NCI-H2081 (cell line): Measurements from ENCODE around the gene LHFPL2.

Experiments used
- DNase-seq, 2 experiments: peaks; one replicate each; lab custom pipeline; 2025; lab: John Stamatoyannopoulos, UW

LHFPL2 gene

GRCh38 chr5:78618303-78618702, 30.3 kb downstream of the LHFPL2 start:
- no peak for DNase-seq

GRCh38 chr5:78615697-78616096, 32.9 kb downstream of the LHFPL2 start:
- DNase-seq, result no peak

DNA sequence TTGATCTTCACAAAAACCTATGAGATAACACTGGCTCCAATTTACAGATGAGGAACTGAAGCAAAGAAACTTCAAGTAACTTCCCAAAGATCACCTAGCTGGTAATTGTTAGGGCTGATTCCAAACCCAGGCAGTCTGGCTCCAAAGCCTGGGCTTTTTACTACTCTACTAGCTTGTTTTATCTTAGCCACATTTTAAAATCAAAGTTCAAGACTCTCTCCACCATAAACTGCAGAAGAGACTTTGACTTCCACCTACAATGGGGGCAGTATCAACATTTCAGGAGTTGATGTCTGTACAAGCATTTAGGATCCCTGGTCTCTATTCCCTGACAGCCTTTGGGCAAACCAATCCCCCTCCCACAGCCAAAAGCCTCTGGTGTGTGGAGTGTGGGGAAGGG, 33.8 kb downstream of the LHFPL2 start:
- no peak for DNase-seq

DNA sequence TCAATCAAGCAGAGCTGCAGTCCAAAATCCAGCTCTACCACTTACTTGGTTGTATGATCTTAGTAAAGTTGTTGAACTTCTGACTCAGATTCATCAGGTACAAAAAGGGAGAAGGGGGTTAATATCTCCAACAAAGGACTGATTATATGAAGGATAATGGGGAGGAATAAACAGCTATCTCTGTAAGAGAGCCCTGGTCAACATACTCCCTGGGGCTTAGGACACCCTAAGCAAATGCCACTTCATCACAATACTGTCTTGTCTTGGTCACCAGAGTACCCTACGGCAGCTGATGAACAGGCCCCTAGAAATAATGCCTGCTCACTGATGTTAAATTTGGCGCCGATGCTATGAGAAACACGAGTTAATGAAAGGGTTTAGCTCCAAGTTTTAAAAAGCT, 34.8 kb downstream of the LHFPL2 start:
- DNase-seq, result no peak

GRCh38 chr5:78613151-78613533, 35.4 kb downstream of the LHFPL2 start:
- DNase-seq, result no peak

DNA sequence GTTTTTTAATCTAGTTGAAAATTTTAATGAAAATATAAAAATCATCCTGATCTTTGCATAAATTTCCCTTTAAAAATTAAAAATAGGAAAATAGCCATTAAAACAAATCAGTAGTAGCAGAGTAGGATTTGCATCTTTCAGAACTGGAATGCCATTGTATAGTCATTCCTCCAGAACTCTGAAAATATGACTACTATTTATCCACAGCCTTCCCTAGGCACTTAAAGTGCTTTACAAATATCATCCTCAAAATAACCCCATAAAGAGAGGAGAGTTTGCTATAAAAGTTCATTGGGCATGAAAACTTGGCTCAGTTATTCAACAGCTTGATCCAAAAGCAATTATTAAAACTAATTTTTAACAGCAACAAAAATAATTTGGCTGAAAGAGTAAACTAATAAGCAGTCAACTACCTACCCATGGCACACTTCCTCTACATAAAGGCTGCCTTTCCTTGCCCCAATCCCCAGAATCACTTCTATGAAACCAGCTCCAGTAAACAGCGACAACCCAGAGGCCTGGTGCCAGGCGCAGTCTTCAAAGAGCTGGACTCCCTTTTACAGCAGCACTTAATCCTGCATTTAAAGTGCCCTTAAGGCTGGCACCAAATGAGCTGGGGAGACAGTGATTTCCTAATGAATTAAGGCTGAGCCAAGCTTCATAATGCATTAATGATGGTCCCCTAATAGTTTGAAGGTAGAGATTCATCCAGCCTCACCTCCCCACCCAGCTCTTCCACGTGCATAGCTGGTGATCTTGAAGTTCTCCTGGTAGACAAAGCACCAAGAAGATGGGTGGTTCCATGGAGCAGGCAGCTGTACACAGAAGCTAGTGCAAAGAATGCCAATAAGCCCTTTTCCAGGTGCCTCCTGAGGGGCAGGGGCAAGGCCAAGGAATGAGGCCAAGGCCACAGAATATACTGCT, 36.1 kb downstream of the LHFPL2 start:
- no peak for DNase-seq

- no peak for DNase-seq
These were observed 37.4 kb downstream of the LHFPL2 start for GRCh38 chr5:78611126-78611605.

- no peak for DNase-seq
These were observed 37.9 kb downstream of the LHFPL2 start for GRCh38 chr5:78610636-78611035.

- no peak for DNase-seq
These were observed 38.4 kb downstream of the LHFPL2 start for GRCh38 chr5:78610163-78610583.

DNA sequence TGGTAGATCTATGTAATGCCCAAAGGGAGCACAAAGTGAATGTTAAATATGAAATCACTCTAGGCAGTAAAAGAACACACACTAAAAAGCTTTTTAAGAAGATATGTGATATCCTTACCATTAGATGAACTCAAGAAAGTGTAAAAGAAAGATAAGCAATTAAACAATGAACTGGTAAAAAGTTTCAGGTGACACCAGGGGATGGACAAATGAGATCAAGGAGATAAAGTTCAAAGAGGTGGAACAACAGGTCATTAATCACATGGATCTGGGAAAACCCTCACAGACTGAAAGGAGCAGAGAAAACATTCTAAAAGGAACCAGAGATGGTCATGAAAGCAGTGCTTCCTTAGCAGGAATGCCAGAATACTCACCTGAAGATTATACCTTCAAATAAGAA, 40.7 kb downstream of the LHFPL2 start:
- DNase-seq, result no peak

DNA sequence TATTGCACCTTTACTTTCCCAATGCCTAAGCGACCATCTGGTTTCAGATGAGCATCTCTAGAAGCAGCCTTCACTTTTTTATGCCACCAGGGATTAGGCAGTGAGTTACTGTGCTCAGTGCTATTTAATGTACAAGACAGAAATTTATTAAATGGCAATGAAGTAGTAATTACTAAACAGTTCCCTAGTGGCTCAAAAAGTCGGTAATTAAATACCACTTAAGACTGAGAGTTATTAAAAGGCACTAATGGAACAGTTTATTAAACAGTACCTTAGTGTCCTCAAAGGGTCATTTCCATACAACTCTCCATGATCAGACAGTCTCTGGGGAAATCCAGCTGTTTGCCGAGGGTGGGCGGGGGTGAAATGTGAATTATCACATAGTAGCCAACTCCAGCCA, 42.3 kb downstream of the LHFPL2 start:
- no peak for DNase-seq

GRCh38 chr5:78605611-78606010, 43.0 kb downstream of the LHFPL2 start:
- DNase-seq, result no peak

- no peak for DNase-seq
These were observed 43.8 kb downstream of the LHFPL2 start for GRCh38 chr5:78604689-78605285.

- DNase-seq, result no peak
These were observed 44.9 kb downstream of the LHFPL2 start for GRCh38 chr5:78603636-78604175.

DNA sequence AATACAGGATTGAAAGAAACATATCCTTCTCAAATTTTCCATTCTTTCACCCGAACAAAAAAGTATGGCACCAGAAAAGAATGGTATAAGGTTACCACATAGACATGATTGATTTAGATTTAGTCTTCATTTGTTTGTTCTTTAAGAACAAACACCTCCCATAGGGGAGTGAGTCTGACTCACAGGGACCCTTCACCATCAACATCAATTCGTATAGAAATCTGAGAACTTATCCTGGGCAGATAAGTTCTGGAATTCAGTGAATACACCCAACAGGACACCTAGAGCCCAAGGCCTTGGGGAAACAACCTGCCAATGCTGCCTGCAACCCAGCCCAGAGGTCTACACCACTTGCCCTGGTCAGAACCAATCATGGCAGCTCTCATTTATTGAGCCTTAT, 46.2 kb downstream of the LHFPL2 start:
- DNase-seq, result no peak

DNA sequence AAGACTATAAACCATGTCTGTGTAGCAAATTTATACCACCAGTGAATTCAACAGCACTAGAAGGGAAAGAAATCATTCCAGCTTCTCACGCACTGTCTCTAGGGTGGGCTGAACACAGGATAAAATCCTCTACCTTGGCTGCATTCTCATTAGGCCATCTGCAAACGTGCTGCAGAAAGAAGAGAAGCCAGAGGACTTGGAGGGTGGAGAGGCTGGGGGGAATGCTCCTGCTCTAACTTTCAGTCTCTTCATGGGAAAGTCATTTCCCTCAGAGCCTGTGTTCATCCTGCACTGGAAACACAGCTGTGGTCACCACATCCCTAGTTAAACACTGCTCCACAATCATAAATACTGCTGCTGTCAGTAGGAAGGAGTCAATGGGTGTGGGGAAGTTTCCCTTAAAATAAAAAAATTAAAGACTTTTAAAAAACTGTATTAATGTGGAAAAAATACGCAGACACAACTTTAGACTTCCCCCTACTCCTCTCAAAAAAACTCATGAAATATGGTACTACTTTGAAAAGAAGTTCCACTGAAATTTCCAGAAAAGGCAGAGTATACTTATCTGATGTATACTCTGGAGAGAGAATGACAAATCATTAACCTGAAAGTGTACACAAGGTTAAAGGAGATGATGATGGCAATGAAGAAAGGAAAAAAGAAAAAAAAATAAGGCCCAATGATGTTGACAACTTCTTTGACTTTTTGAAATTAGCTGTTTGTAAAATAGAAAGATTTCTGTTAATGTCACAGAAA, 46.8 kb downstream of the LHFPL2 start:
- no peak for DNase-seq

DNA sequence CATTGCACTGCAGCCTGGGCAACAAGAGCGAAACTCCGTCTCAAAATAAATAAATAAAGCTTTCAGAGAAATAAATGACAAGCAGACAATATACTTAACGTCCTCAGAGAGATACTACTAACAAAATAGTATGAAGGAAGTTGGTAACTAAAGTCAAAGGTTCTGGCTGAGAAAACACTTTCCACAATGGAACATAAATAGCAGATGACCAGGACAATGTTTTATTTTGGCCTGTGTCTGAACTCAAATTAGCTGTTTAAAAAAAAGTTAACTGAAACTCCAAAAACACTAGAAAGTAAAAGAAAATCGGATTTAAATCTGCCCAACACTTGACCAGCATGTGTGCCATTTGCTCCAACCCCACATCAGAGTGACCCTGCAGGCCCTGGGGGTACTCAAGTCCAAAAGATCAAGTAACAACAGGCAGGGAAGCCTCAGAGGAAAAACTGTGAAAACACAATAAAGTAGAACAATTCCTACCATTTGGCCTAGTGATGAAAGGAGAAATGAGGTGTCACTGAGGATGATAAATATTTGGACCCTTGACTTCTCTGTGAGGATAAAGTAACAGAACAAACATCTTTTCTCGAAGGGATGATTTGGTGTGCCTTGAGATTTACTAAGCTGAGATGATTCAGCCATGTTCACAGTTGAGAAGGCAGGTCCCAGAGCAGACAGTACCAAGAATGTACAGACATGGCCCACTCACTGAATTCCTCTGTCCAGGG, 47.7 kb downstream of the LHFPL2 start:
- DNase-seq, result no peak

GRCh38 chr5:78598973-78599372, 49.6 kb downstream of the LHFPL2 start:
- no peak for DNase-seq

DNA sequence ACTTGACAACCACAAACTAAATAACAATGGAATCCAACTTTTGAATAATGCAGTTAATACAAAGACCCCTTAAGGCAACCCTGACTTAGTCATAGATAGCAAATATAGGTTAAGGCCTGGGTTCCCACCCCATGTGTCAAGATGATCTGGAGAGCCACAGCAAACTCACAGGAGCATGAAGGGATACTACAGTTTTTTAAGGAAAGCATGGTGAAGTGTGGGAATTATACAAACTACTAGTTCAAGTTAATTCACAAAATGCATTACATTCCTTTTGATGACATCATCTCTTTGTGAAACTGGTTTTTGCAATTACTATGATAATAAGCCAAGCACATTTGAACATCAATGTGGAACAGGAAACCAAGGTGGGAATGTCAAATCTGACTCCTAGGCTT, 50.6 kb downstream of the LHFPL2 start:
- no peak for DNase-seq

- DNase-seq, result no peak
These were observed 51.3 kb downstream of the LHFPL2 start for GRCh38 chr5:78597068-78597973.

- no peak for DNase-seq
These were observed 53.1 kb downstream of the LHFPL2 start for GRCh38 chr5:78595458-78595921.
